Activated T-cell treated with anti-CD3 and anti-CD28 coated beads for 4 hours (primary cell): ENCODE results near the gene TLR10.
"Not testable (repeated sequence)": the region's sequence is repeated elsewhere in the genome, so short reads cannot be mapped to it uniquely, and the experiment has no call there.

Experiments used
- DNase-seq: peaks from one replicate; pipeline ENCODE4 v3.0.0-alpha.2; 2020

The TLR10 gene

DNA sequence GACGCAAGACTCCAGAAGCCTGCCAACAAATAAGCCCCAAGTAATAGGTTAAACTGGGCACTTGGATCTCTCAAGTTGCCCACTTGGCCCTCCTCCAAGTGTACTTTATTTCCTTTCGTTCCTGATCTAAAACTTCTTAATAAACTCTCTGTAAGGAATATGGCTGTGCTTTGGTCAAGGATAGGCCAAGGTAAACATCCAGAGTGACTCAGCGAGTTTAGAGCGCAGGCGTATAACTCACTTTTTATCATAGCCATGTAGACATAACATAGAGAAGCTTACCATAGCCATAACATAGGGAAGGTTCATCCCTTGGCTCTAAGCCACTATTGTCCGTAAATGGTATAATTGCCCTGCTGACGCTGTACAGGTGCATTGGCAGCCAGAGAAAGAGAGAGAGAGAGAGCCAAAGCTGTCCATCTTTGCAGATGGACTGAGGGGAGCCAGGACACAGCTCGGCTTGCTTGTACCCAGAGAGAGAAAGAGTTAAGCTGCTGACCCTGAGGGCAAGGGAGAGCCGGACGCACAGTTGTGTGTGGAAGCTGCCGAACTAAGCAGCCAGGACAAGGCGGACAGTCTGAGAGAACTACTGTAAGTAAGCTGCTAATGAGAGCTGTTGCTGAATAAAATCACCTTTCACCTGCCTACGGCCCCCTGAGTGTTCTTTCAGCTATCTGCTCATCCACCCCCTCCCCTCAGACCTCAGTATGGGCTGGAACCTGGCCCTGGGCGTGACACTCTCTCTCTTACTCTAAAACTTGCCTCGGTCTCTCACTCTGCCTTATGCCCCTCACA, 20.0 kb upstream of the TLR10 start:
- no peak for DNase-seq

DNA sequence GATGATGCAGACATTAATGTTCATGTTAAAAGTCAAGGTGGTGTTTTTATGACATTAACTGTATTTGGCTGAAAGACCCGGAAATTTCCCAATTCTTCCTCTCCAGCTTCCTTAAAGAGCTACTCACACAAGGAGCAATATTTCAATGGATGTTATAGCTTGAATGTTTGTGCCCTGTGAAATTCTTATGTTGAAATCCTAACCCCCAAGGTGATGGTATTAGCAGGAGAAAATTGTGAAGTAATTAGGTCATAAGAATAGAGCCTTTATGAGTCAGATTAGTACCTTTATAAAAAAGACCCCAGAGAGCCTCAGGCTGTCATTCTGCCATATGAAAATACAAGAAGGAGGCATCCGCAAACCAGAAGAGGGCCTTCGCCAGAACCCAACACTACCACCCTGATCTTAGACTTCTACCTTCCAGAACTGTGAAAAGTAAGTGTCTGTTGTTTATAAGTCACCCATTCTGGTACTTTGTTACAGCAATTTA, 18.2 kb upstream of the TLR10 start:
- DNase-seq: no peak

DNA sequence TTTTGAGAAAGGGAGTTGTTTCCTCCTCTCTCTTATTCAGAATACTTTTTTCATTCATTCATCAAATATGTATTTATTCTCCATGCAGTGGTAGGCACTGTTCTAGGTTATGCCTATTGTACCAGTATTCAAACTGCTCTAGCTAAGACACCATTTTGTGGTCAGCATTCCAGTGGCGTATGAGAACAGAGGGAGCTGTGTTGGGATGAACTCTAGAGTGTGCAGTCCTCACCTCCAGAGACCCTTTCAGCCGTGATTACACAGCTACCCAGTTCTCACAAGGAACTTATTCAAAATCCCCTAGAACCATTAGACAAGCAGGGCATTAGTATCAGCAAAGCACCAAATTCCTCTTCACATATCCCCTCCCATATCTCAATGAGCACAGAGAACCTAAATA, 17.6 kb upstream of the TLR10 start:
- DNase-seq: no peak

DNA sequence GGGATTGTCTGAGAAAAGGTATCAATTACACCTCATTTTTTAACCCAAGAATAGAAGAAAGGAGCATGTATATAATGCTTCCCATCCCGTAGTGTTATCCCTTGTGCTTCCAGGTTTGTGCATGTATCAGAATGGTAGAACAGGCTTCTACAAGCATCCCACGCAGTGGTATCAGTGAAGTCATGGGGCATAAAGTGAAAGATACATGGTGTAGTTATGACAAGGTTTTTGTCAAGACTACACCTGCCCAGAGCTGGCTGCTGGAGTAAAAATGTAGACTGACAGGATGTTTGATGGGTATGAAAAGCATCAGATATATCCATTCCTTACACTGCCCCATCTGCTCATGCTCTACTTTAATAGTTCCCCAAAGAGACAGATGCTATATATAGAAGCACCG, 12.3 kb upstream of the TLR10 start:
- no peak for DNase-seq

DNA sequence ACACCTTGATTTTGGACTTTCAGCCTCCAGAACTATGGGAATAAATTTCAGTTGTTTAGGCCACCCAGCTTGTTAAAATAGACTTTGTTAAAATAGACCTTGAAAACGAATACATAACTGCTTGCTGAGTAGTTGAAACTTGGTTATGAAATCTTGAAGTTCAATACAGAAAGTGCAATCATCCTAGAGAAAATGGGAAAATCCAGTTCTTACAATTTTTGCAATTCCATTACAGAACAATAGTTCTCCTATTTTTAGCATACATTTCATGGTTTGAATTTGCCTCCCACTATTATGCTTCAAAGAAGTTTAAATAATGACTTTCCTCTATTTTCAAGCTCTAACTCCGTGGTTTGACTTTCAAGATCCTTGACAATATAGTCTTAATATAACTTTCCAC, 11.3 kb upstream of the TLR10 start:
- DNase-seq: no peak

DNA sequence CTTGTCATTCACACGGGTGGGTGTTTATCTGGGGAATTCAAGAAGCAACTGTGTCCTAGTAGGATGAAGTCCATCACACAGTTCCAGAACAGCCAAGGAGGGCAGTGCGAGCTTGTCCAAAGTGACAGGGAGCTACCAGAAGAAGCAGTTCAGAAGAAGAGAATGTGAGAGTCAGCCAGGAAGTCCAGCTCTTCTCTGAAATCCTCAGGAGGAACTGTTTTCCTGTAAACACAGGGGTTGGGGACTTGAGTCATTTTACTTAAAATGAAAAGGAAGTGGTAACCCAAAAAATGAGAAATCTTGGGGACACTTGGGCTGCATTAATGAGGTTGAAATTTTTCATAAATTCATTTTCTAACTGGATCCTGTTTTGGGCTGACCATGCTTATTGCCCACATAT, 8.2 kb upstream of the TLR10 start:
- DNase-seq: no peak

DNA sequence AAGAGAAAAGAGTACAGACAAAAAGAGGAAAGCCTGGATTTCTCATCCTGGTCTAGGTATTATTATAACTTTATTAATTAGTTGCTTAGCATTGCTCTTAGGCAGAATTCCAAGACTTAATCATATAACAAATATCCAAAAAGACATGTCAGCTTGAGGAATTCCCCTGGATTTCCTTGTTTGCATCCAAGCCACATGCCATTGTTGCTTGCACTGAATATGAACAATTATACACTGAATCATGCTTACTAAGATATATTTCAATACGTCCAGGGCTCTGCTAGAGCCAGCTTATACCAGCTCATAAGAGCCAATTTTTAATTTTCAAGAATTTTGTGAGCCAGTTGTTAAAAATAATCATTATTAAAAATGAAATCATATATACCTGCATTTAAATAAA, 5.5 kb upstream of the TLR10 start:
- DNase-seq: no peak

DNA sequence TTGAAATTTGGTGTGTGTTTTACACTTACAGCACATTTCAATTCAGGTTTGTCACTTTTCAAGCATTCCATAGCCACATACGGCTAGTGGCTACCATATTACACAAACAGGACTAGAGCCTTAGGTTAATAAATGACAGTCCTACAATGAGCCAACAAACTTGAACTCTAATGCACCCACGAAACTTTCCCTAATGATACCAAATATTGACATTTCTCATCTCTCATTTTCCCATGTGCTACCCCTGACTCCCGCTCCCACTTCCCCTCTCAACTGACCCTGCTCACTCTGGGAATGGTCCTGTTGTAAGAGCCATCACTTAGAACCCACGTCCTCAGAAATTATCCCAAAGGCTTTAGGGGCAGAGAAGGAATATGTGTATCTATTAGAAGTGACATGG, 4.9 kb upstream of the TLR10 start:
- DNase-seq: no peak

DNA sequence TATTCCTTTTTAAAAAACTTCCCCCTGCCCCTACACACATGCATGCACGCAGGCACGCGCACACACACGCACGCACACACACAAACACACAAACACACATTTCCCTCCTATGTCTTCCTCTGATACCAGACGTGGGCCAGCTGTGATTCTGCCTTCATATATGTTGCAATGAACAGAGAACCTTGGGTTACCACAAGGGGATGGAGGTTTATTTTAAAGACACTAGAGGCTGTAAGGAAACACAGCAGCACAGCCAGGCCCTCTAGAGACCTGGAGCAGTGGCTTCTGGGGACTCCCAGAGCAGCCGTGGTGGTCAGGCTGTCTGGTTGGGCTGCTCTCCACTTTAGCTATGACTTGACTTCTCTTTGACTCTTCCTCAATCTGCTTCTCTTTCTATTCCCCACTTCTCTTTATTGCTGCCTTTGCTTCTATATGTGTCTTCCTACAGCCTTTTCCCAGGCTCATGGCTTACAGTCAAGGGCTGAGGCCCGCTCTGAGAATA, 3.2 kb upstream of the TLR10 start:
- no peak for DNase-seq

DNA sequence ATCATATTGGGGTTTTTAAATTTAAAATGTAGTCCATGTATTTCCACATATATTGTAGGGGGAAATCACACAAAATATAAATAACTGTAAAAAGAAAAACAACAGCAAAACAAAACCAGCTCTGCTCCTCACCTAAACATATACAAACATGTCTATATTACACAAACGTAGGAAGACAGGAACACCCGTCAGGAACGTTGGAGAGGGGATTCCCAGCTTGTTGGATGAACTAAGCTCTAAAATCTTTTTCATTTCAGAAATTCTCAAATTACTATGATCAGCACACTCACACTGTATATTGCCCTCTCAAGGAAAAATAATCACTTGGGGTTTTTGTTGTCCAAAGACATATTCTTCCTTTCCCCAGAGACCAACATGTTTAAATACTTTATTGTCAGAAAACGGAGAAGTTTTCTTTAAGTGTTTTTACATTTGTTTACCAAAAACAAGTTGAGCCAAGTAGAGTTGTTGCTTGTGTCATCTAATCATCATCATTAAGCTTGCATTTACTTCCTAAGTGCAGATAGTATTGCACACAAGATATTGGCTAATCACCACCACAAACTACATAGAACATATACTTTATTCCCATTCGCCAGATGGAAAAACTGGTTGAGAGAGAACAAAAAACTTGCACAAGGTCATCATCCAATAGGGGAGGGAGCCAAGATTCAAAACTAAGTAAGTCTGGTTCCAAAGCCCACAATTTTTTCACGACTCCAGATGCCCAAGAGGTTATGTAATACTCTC, 2.4 kb upstream of the TLR10 start:
- DNase-seq: no peak

DNA sequence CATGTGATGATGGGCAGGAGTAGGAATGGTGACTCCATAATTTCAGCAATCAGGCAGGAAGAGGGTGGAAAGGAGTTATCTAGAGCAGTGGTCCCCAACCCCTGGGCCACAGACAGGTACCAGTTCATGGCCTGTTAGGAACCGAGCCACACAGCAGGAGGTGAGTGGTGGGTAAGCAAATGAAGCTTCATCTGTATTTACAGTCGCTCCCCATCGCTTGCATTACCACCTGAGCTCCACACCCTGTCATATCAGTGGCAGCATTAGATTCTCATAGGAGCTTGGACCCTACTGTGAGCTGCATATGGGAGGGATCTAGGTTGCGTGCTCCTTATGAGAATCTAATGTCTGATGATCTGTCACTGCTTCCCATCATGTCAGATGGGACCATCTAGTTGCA, 1.4 kb upstream of the TLR10 start:
- no peak for DNase-seq

DNA sequence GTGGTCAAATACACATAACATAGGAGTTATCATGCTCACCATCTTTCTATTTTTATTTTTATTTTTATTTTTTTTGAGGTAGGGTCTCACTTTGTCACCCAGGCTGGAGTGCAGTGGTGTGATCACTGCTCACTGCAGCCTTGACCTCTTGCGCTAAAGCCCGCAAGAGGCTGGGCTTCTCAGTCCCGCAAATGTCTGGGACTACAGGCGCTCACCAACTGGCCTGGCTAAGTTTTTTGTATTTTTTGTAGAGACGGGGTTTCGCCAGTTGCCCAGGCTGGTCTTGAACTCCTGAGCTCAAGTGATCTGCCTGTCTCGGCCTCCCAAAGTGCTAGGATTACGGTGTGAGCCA, 295 bp upstream of the TLR10 start:
- DNase-seq: no peak

DNA sequence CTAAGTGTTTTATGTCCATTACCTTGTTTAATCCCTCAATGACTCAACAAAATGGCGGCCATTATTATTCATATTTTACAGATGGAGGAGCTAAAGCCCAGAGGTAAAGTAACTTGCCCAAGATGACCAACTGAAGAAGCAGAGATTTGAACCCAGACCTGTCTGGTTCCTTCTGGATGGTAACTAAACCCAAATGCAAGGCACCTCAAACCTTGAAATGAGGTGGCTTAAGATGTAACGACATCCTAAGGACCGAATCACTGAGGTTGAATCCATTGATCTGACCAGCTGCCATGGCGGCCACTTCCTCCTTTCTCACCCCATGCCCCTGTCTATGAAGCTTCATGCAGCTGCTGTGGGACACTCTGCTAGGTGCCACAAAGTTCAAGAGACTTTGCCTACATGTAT, 932 bp downstream of the TLR10 start:
- no peak for DNase-seq

DNA sequence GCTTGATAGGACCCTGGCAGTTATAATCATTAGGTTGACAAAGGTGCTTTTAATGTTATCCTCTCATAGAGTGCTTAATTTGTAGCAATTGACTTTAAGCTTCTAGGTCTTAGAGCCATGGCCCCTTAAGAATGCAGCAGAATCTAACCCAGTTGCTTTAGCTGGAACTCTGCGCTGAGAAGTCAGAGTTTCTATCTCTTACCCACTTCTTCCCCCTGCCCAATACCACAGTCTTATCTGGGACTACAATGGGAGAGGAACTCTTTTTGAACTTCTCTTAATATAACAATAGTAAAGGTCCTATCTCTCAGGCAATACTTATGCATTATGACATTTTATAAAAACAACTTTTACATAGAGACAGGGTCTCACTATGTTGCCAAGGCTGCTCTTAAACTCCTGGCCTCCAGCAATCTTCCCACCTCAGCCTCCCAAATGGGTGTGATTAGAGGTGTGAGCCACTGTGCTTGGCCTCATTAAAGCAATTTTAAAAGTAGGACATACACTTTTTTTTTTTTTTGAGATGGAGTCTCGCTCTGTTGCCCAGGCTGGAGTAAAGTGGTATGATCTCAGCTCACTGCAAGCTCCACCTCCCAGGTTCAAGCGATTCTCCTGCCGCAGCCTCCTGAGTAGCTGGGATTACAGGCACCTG, 1.8 kb downstream of the TLR10 start:
- DNase-seq: no peak

DNA sequence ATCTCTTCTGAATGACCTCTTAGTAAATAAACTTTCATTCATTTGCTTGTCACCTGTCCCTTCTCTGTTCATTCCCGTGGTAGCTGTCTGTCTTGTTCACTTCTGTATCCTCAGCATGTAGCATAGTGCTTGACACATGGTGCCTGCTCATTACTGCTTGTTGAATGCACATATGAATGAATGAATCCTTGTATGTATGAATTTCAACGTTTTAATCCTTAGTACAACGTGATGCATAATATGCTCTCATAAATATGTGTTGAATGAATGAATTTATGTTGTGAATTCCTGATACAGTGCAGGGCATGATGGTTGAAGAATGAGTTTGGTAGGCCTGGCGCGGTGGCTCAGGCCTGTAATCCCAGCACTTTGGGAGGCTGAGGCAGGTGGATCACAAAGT, 3.0 kb downstream of the TLR10 start:
- DNase-seq: no peak

DNA sequence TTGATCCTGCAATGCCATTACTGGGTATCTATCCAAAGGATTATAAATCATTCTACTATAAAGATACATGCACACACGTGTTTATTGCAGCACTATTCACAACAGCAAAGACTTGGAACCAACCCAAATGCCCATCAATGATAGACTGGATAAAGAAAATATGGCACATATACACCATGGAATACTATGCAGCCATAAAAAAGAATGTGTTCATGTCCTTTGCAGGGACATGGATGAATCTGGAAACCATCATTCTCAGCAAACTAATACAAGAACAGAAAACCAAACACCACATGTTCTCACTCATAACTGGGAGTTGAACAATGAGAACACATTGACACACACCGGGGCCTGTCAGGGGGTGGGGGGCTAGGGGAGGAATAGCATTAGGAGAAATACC, 4.9 kb downstream of the TLR10 start:
- DNase-seq: not testable (repeated sequence)

DNA sequence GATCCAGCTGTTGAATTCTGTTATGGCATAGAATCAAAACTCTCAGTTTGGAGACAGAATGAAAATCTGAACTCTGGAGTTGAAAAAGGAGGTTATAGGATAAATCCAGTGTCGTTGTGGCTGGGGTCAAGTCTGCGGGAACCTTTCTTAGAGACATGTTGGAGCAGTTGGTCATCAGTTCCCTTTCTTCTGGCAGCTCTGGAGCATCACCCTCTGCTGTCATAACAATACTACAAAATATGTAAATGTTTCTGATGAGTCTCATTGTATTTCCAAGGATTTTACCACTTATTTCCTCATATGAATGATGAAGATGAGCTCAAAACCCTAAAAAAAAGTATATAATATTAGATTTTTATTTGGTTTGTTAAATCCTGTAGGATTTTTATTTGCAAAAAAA, 7.5 kb downstream of the TLR10 start:
- no peak for DNase-seq

DNA sequence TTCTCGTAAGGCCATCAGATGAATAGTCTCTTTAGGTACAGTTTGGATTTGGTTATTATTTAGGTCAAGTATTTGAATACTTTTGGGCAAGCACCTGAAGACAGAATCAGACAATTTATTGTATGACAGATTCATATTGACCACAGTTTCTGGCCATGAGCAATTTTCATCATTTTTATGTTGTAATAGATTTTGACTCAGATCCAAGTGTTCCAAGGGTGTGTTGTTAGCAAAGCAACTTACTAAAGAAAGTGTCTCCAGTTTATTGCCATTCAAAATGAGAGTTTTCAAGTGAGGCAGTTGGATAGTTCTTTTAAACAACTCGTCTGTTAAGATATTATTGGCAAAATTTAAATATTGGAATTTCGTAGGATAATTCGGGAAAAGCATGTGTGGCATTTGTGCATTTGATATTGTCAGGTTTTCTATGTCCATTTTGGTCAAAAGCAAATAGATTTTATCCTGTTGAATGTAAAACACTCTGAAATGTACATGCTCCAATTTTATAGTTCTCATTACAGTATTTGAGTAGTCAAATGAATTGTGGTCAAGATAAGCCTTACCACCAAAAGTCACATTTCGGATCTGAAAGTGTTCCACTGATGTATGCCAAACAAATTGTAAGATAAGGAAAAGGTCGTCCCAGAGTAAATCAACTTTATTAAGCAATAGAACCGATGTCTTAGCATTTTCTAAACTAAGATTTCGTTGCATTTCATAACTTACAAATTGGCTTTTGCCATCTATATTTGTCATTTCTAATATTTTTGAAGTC, 8.4 kb downstream of the TLR10 start:
- no peak for DNase-seq

DNA sequence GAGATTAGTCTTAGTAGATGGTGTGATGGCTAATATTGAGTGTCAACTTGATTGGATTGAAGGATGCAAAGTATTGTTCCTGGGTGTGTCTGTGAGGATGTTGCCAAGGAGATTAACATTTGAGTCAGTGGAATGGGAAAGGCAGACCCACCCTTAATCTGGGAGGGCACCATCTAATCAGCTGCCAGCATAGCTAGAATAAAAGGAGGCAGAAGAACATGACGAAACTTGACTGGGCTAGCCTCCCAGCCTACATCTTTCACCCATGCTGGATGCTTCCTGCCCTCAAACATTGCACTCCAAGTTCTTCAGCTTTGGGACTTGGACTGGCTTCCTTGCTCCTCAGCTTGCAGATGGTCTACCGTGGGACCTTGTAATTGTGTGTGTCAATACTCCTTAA, 12.5 kb downstream of the TLR10 start:
- DNase-seq: not testable (repeated sequence)

DNA sequence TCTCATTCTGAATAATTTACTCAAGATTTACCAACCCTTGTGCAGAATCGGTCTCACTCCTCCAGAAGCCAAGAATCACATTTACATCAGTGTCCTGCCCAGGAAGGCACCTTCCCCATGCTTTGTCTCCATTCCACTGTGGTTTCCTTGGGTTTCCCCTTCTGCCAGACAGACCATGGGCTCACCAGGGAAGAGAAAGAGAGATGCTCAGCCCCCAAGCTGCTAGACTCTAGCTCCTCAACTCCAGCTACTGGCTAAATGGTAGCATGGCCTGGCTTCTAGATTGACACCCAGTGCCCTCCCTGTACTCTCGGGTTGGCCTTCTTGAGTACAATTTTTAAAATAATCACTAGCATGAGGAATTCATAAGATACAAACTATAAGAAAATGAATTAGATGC, 12.9 kb downstream of the TLR10 start:
- DNase-seq: no peak

DNA sequence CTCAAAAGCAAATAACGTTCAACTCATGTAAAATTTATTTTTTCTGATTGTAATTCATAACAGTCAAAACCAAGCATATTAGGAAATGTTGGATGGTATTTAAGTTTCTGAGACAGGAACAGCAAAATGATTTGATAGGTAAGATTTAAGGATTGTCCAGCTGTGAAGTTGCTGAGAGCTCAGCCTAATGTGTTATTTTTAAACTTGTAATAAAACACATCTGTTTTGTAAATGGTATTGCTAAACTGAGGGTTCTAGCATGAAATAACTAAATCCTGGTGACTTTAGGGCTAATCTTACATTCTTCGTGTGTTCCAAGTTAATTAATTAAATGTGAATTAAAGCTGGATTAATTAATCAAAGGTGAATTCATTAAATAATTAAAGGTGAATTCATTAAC, 13.3 kb downstream of the TLR10 start:
- no peak for DNase-seq

DNA sequence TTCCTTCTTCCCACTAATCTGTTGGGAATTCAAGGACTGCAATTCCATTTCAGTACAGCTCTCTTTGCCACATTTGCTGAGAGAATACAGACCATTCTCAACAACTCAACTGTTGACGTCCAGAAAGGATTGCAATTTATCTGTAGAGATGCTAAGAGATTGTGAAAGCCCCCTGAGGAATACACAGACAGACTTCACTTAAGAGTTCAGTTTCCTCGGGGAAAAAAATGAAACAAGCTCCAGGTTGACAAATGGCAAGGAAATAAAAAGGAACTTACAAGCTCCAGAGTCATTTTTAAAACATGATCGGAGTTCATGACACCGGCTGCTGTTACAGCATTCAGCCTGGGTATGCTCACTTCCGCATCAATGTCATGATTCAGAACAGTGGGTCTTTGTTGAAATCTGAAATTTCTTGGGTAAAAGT, 13.8 kb downstream of the TLR10 start:
- DNase-seq: no peak

DNA sequence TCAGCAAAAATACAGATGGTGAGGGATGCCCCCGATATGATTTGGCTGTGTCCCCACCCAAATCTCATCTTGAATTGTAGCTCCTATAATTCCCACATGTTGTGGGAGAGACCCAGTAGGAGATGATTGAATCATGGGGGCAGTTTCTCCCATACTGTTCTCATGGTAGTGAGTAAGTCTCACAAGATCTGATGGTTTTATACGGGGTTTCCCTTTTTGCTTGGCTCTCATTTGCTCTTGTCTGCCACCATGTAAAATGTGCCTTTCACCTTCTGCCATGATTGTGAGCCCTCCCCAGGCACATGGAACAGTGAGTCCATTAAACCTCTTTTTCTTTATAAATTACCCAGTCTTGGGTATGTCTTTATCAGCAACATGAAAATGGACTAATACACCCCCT, 15.8 kb downstream of the TLR10 start:
- DNase-seq: not testable (repeated sequence)
